NCI-H187 treated with DMSO at 0.1 percent for 48 hours (cell line): ENCODE measurements around the gene PDE1C.
"Not testable (repeated sequence)": the region's sequence is repeated elsewhere in the genome, so short reads cannot be mapped to it uniquely, and the experiment has no call there.

Experiments used
- DNase-seq: peaks from one replicate; lab custom pipeline; 2025; lab: John Stamatoyannopoulos, UW

The PDE1C gene

GRCh38 chr7:32043688-32044087, 26.5 kb downstream of the PDE1C start:
- no peak for DNase-seq

- no peak for DNase-seq
Observed at GRCh38 chr7:32042900-32043299, 27.3 kb downstream of the PDE1C start.

DNA sequence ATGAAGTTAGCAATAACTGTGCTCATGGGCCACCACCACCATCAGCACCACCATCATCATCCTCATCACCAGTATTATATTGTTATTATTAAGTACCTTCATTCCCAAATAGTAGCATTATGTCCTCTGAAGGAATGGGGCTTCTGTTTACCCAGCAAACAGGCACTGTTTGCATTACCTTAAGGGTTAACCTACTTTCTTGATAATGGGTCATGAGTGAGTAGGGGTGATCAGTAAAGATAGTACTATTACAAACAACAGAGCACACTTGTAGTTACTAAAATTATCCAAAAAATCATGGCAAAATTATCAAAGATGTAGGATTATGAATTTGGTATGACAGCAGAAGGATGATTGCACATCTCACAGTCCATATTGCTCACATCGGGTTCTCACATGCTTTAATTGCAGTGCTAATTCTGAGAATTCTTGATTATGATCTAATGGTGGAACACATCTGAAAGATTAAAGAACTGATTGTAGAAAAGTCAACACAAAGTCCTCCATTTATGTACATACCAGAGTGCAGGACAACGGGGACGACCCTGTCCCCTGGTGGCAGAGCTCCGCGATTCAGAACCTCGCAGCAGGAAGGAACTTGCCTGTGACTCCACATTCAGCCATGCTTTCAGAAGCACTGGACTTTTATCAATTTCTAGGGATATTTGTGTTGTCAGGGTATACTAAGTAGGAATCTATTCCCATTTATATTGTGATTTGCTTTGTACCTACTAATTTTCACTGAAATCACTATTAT, 31.0 kb downstream of the PDE1C start:
- DNase-seq: no peak

DNA sequence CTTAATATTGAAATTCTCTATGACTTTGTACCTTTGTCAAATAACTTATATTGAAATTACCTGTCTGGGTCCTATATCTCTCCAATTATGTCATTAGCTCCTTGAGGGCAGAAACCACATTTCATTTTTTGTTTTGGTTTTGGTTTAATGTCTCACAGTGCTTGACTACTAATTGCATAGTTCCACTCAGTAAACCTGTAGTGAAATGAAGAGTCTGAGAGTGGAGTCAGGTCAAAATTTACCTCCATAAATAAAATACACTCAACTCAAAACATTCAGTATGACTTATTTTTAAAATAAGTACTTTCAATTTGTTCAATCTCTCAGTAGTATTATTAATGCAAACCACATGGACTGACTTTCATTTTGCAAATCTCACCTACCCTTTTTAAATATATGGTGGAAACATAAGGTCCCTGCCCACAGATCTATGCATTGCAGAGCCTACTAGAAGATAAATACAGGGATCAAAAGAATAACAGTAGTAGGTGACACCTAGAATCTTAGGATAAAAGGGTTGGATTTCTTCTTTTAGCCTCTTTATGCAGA, 32.5 kb downstream of the PDE1C start:
- DNase-seq: no peak

DNA sequence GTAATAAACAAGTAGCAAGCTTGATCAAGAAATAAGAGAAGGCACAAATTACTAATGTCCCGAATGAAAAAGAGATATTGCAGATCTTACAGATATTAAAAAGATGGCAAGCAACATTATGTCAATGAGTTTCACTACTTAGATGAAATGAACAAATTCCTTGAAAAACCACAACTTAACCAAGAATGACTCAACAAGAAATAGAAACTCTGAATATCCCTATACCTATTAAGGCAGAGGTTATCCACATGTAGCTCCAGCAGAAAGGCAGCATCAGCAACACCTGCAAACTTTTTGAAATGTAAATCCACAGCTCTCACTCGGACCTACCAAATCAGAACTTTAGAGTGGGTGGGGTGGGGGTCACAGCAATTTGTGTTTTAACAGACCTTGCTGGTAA, 33.6 kb downstream of the PDE1C start:
- DNase-seq: no peak

GRCh38 chr7:32034052-32034451, 36.2 kb downstream of the PDE1C start:
- DNase-seq: no peak

DNA sequence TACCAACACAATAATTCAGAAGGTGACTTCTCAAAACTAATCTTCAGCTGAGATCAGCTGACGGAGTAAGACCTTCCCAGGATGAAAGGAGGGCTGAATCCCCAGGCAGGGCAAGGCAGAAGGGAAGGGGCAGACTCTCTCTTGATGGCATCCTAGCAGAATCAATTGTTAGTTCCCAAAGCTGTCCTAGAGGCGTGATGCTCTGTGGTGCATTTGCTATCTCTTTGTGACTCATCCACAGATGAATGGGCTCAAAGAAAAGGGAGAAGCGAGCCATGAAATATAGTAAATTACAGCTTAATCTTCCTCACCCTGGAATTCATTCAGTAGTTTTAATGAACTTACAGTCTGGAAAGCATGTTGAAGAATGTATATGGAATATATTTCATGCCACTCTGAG, 37.2 kb downstream of the PDE1C start:
- no peak for DNase-seq

GRCh38 chr7:32032211-32032610, 38.0 kb downstream of the PDE1C start:
- no peak for DNase-seq

- DNase-seq: no peak
Observed at GRCh38 chr7:32030904-32031692, 39.1 kb downstream of the PDE1C start.

GRCh38 chr7:32026083-32026425, 44.2 kb downstream of the PDE1C start:
- DNase-seq: no peak

DNA sequence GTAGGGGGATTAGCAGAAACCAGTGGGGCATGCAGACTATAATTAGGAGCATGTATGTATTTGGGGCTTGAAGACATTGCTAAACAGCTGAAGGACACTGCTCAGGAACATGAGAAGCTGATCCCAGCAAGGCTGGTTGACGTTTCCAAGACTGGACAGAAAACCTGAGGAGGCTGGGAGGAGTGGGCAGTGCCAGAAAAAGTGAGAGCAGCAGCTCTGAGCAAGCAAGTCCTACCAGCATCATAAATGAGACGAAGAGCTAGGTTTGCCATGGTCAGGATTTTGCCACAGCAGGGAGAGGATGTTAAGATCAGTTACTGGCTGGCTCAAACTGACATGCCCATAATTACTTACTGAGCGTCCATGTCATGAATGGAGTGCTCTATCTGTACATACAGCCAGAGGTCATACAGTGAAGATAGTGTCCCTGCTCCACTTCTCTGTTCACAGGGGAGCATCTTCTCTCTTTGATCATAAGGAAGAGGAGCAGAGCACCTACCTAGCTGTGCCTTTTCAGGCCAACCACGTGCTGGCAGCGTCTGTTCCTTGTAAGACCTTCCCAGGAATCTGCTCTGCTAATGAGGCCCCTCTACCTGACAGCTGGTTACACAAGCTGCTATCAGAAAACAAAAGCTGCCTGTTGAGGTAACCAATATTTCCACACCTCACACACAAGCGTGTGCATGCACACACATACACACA, 44.7 kb downstream of the PDE1C start:
- no peak for DNase-seq

GRCh38 chr7:32023376-32023775, 46.8 kb downstream of the PDE1C start:
- no peak for DNase-seq

- DNase-seq: no peak
Observed at GRCh38 chr7:32022966-32023365, 47.2 kb downstream of the PDE1C start.

- no peak for DNase-seq
Observed at GRCh38 chr7:32020551-32021159, 49.6 kb downstream of the PDE1C start.

- no peak for DNase-seq
Observed at GRCh38 chr7:32018845-32019578, 51.2 kb downstream of the PDE1C start.

GRCh38 chr7:32015133-32015532, 55.1 kb downstream of the PDE1C start:
- no peak for DNase-seq

GRCh38 chr7:32013471-32013870, 56.7 kb downstream of the PDE1C start:
- DNase-seq: not testable (repeated sequence)

GRCh38 chr7:32005577-32005976, 64.6 kb downstream of the PDE1C start:
- DNase-seq: no peak

- no peak for DNase-seq
Observed at GRCh38 chr7:32001948-32002347, 68.3 kb downstream of the PDE1C start.

GRCh38 chr7:31997423-31997822, 72.8 kb downstream of the PDE1C start:
- DNase-seq: no peak

GRCh38 chr7:31995134-31995533, 75.1 kb downstream of the PDE1C start:
- no peak for DNase-seq

GRCh38 chr7:31991846-31992245, 78.4 kb downstream of the PDE1C start:
- DNase-seq: no peak
